ENCODE measurements around the gene CEACAM16. TPM values are rescaled to one million over a fixed set of nuclear protein-coding genes. Genes with fewer than 3 reads are reported as not detected.
"Not testable (repeated sequence)": the region's sequence is repeated elsewhere in the genome, so short reads cannot be mapped to it uniquely, and the experiment has no call there.

CEACAM16 gene
- total RNA-seq, 1 donor from 2014 or later = not detected

DNA sequence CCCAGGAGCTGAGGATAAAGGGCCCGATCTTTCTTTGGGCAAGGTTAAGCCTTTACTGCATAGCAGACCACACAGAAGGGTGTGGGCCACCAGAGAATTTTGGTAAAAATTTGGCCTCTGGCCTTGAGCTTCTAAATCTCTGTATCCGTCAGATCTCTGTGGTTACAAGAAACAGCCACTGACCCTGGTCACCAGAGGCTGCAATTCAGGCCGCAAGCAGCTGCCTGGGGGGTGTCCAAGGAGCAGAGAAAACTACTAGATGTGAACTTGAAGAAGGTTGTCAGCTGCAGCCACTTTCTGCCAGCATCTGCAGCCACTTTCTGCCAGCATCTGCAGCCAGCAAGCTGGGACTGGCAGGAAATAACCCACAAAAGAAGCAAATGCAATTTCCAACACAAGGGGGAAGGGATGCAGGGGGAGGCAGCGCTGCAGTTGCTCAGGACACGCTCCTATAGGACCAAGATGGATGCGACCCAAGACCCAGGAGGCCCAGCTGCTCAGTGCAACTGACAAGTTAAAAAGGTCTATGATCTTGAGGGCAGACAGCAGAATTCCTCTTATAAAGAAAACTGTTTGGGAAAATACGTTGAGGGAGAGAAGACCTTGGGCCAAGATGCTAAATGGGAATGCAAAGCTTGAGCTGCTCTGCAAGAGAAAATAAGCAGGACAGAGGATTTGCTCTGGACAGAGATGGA lies 36.1 kb upstream of the CEACAM16 start:
- DNase-seq (ENCODE audit: extremely low spot score, unreplicated experiment) = no peak

DNA sequence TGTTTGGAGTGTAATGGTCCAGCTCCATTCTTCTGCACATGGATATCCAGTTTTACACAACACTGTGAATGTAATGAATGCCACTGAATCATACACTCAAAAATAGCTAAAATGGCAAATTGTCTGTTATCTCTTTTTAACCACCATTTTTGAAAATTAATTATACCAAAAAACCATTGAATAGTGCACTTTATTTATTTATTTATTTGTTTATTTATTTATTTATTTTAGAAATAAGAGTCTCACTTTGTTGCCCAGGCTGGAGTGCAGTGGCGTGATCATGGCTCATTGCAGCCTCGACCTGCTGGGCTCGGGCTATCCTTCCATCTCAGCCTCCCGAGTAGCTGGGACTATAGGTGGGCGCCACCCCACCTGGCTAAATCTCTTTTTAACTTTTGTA lies 35.0 kb upstream of the CEACAM16 start:
- no peaks in the 10 kb centered on the region for H3K4me1 Mint-ChIP-seq (ENCODE audit: unreplicated experiment)
- peaks cover 10% of the 10 kb centered on the region for H3K36me3 Mint-ChIP-seq (ENCODE audit: unreplicated experiment)
- no peak for DNase-seq (ENCODE audit: extremely low spot score, unreplicated experiment)
- TF ChIP-seq, protein P1, sequence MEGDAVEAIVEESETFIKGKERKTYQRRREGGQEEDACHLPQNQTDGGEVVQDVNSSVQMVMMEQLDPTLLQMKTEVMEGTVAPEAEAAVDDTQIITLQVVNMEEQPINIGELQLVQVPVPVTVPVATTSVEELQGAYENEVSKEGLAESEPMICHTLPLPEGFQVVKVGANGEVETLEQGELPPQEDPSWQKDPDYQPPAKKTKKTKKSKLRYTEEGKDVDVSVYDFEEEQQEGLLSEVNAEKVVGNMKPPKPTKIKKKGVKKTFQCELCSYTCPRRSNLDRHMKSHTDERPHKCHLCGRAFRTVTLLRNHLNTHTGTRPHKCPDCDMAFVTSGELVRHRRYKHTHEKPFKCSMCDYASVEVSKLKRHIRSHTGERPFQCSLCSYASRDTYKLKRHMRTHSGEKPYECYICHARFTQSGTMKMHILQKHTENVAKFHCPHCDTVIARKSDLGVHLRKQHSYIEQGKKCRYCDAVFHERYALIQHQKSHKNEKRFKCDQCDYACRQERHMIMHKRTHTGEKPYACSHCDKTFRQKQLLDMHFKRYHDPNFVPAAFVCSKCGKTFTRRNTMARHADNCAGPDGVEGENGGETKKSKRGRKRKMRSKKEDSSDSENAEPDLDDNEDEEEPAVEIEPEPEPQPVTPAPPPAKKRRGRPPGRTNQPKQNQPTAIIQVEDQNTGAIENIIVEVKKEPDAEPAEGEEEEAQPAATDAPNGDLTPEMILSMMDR (IDR thresholded peaks at IDR 0.05) = no peak
- H3K9me3 Mint-ChIP-seq (ENCODE audit: unreplicated experiment) = no peaks in the 10 kb centered on the region
- no peak overlapping the region for H3K4me3 Mint-ChIP-seq (ENCODE audit: unreplicated experiment)
- H3K27me3 Mint-ChIP-seq (ENCODE audit: unreplicated experiment) = no peaks in the 10 kb centered on the region
- H3K27ac Mint-ChIP-seq (ENCODE audit: unreplicated experiment) = no peak overlapping the region

More for the DNA sequence above, 36.1 kb upstream of the CEACAM16 start:
- H3K9me3 Mint-ChIP-seq (ENCODE audit: unreplicated experiment) = no peaks in the 10 kb centered on the region
- H3K4me3 Mint-ChIP-seq (ENCODE audit: unreplicated experiment) = no peak overlapping the region
- no peaks in the 10 kb centered on the region for H3K4me1 Mint-ChIP-seq (ENCODE audit: unreplicated experiment)
- TF ChIP-seq, protein P1 (IDR thresholded peaks at IDR 0.05) = no peak
- no peaks in the 10 kb centered on the region for H3K27me3 Mint-ChIP-seq (ENCODE audit: unreplicated experiment)
- H3K27ac Mint-ChIP-seq (ENCODE audit: unreplicated experiment) = no peak overlapping the region
- peaks cover 16% of the 10 kb centered on the region for H3K36me3 Mint-ChIP-seq (ENCODE audit: unreplicated experiment)

DNA sequence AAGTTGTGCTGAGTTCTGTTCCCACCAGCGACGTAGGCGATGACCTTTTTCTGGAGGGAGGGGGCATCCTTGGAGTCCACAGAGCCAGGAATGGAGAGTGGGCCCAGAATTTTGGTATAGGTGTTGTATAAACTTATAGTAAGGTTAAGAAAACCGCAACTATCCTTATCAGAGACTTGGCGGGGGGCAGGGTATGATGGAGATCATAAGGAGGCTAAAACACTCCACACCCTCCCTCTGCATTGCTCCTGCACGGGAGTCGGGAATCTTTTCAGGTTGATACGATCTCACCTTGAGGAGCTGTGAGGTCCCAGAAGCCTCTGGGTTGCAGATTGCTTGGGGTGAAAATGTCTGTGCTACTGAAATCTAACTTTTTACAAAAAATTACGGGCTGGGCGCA lies 34.0 kb upstream of the CEACAM16 start:
- TF ChIP-seq, protein P1 (IDR thresholded peaks at IDR 0.05) = no peak
- Mint-ChIP-seq H3K4me3 (ENCODE audit: unreplicated experiment) (no peak overlapping the region), H3K4me1 (ENCODE audit: unreplicated experiment) (no peaks in the 10 kb centered on the region)

DNA sequence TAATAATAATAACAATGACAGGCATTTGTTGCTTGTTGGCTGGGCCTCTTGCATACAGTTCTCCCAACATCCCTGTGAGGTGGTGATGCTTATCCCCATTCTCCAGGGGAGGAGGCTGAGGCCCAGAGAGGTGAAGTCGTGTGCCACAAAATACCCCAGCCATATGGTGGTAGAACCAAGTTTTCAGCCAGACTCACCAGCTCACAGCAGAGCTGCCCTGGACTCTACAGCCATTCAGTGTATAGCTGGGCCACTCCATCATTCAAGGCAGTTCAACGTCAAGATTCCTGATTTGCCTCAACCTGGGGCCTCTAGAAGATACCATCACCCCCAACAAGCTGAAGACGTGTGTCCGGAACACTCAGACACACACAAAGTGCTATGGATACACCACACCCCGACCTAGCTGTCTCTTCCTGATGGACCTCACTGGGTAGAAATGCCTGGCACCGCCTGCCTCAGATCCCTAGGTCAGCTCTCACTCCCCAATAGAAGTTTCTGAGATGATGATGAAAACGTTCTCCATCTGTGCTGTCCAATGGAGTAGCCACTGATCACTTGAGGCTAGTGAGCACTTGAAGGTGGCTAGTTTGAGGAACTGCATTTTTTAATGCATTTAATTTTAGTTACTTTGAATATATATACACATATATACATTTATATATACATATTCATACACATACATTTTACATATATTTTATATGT lies 31.9 kb upstream of the CEACAM16 start:
- Mint-ChIP-seq H3K9me3 (ENCODE audit: unreplicated experiment) (no peaks in the 10 kb centered on the region), H3K27ac (ENCODE audit: unreplicated experiment) (no peak overlapping the region), H3K4me1 (ENCODE audit: unreplicated experiment) (no peaks in the 10 kb centered on the region), H3K27me3 (ENCODE audit: unreplicated experiment) (no peaks in the 10 kb centered on the region), H3K36me3 (ENCODE audit: unreplicated experiment) (peaks cover 5% of the 10 kb centered on the region), H3K4me3 (ENCODE audit: unreplicated experiment) (no peak overlapping the region)
- TF ChIP-seq, protein P1 (IDR thresholded peaks at IDR 0.05) = no peak
- no peak for DNase-seq (ENCODE audit: extremely low spot score, unreplicated experiment)

More for the DNA sequence above, 34.0 kb upstream of the CEACAM16 start:
- no peak overlapping the region for H3K27ac Mint-ChIP-seq (ENCODE audit: unreplicated experiment)
- H3K9me3 Mint-ChIP-seq (ENCODE audit: unreplicated experiment) = no peaks in the 10 kb centered on the region
- H3K27me3 Mint-ChIP-seq (ENCODE audit: unreplicated experiment) = no peaks in the 10 kb centered on the region
- H3K36me3 Mint-ChIP-seq (ENCODE audit: unreplicated experiment) = peaks cover 10% of the 10 kb centered on the region
- no peak for DNase-seq (ENCODE audit: extremely low spot score, unreplicated experiment)

DNA sequence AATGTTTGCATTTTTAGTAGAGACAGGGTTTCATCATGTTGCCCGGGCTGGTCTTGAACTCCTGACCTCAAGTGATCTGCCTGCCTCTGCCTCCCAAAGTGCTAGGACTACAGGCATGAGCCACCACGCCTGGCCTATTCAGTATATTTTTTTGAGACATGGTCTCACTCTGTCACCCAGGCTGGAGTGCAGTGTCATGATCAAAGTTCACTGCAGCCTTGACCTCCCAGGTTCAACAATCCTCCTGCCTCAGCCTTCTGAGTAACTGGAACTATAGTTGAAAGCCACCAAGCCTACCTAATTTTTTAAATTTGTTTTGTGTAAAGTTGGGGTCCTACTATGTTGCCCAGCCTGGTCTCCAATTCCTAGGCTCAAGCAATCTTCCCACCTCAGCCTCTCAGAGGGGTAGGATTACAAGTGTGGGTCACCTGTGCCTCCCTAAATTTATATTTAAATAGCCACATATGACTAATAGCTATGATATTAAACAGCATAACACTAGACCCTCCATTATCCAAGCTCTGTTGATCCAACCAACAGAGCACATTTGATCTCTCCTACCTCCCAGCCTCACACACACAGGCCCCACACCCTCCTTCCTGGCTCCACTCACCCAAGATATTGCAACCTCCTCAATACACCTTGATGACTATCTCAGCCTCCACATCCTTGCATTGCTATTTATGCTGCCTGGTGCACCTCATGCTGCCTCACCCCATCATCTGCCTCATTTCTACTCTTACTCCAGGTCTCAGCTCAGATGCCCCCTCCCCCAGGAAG lies 29.8 kb upstream of the CEACAM16 start:
- no peaks in the 10 kb centered on the region for H3K27me3 Mint-ChIP-seq (ENCODE audit: unreplicated experiment)
- no peak for DNase-seq (ENCODE audit: extremely low spot score, unreplicated experiment)
- H3K9me3 Mint-ChIP-seq (ENCODE audit: unreplicated experiment) = no peaks in the 10 kb centered on the region
- no peak overlapping the region for H3K4me3 Mint-ChIP-seq (ENCODE audit: unreplicated experiment)
- H3K27ac Mint-ChIP-seq (ENCODE audit: unreplicated experiment) = no peak overlapping the region
- H3K4me1 Mint-ChIP-seq (ENCODE audit: unreplicated experiment) = no peaks in the 10 kb centered on the region
- TF ChIP-seq, protein P1 (IDR thresholded peaks at IDR 0.05) = no peak
- no peaks in the 10 kb centered on the region for H3K36me3 Mint-ChIP-seq (ENCODE audit: unreplicated experiment)

DNA sequence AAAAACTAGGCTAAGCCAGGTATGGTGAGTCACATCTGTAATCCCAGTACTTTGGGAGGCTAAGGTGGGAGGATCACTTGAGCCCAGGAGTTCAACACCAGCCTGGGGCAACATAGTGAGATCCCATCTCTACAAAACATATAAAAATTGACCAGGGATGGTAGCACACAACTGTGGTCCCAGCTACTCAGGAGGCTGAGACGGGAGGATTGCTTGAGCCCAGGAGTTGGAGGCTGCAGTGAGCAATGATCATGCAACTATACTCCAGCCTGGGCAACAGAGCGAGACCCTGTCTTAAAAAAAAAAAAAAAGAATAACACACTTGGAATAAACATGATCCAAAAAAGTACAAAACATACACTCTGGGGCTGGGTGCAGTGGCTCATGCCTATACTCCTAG lies 28.9 kb upstream of the CEACAM16 start:
- not testable (repeated sequence) for DNase-seq (ENCODE audit: extremely low spot score, unreplicated experiment); H3K27ac Mint-ChIP-seq (ENCODE audit: unreplicated experiment); H3K27me3 Mint-ChIP-seq (ENCODE audit: unreplicated experiment); H3K9me3 Mint-ChIP-seq (ENCODE audit: unreplicated experiment); H3K4me3 Mint-ChIP-seq (ENCODE audit: unreplicated experiment); H3K4me1 Mint-ChIP-seq (ENCODE audit: unreplicated experiment); H3K36me3 Mint-ChIP-seq (ENCODE audit: unreplicated experiment)

Measured in osteocyte (in vitro differentiated cells).